ENCODE measurements around the gene TMSB4X. TPM values are rescaled to one million over a fixed set of nuclear protein-coding genes. Genes with fewer than 3 reads are reported as not detected.

Gene TMSB4X
- total and polyA plus RNA-seq, 2 of the 13 experiments (the other 11 are each of a cell fraction or from before 2014, with no cell fraction given) = 10.5 to 29.6 TPM

DNA sequence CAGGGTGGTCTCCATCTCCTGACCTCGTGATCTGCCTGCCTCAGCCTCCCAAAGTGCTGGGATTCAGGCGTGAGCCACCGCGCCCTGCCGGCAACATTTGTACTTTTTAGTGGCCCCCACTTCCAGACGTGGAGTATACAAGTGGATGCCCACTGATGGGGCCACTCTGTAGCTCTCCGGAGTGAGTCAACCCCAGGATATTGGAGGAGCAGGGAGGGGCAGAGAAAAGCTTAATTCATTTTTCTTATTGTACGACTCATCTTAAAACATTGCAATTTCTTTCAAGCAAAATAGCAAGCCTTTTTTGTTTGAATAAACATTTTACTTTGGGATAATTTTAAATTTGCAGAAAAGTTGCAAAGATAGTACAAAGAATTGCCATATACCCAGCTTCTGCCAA is 34.9 kb downstream of the TMSB4X start:
- no peaks in the 10 kb centered on the region for H3K36me3 ChIP-seq (replicated peaks in 1 of 2; ENCODE audit: control insufficient read depth in 1 of 2, insufficient read depth in 2 of 2, low read length in 2 of 2)
- no TSS peak for BruUV-seq (replicated peaks)
- intact Hi-C loops (cut with micrococcal nuclease; ENCODE audit: unreplicated experiment) = no loop called here
- no peak for ATAC-seq
- POLR2A ChIA-PET = no interaction called here
- no peaks in the 10 kb centered on the region for H3K9me3 ChIP-seq (ENCODE audit: low read length)
- no peak overlapping the region for H3K4me2 ChIP-seq (ENCODE audit: low read depth, low read length)
- H3K27me3 ChIP-seq (ENCODE audit: control insufficient read depth in 1 of 2, insufficient read depth in 2 of 2, low read length in 2 of 2) = no peaks in the 10 kb centered on the region
- DNase-seq (ENCODE audit: low spot score) = no peak
- peaks cover 12% of the 10 kb centered on the region for H3K4me1 ChIP-seq (ENCODE audit: insufficient read depth, low read length)
- FAIRE-seq = no peak
- TF ChIP-seq MIXL1 (CRISPR knock-in tag; IDR thresholded peaks at IDR 0.05) (no peak), ZNF24 (IDR thresholded peaks at IDR 0.05) (no peak), BHLHE40 (IDR thresholded peaks at IDR 0.05; ENCODE audit: low read length) (no peak), ZSCAN9 (CRISPR knock-in tag; IDR thresholded peaks at IDR 0.05; ENCODE audit: borderline replicate concordance) (no peak), ZSCAN31 (CRISPR knock-in tag; IDR thresholded peaks at IDR 0.05; ENCODE audit: low read depth) (no peak)
- H3K4me3 ChIP-seq (replicated peaks in 1 of 3; ENCODE audit: insufficient read depth in 1 of 3, low read depth in 2 of 3, low read length in 3 of 3) = no peak overlapping the region
- in situ Hi-C loops (cut with HindIII; ENCODE audit: extremely low pct_ligation_motif_present, low pct_unique_long_range_greater_than_20kb) = no loop called here
- CTCF ChIA-PET (ENCODE audit: low intra/inter-chr PET ratio, low total read pairs) = no interaction called here
- H3K27ac ChIP-seq (ENCODE audit: extremely low read length, insufficient read depth, low read length) = no peak overlapping the region
- H4K20me1 ChIP-seq (ENCODE audit: insufficient read depth, low read length) = no peaks in the 10 kb centered on the region
- no peak overlapping the region for H2AFZ ChIP-seq (ENCODE audit: low read length)
- H3K79me2 ChIP-seq (ENCODE audit: insufficient read depth, low read length) = no peaks in the 10 kb centered on the region
- no peak overlapping the region for H3K9ac ChIP-seq (ENCODE audit: insufficient read depth, low read depth, low read length)
- WGBS (ENCODE audit: low lambda C conversion rate) = 69% methylated on average over 8 of the region's 8 CpGs

DNA sequence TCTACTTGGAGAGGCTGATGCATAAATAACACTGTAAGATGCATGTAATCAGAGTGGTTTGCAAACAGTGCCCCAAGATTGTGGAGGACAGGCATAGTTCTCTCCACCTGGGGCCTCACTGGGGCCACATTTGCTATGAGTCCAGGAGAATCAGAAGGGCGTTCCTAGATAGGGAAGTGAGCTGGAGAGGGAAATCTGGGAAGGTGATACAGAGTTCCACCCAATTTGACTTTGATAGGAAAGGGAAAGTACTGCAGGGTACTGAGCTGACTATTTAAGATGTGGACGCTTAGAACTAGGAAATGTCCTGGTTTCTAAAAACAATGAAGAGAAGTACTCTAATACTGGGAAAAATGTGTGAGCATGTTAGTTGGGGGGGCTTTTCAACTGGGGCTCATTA is 35.6 kb downstream of the TMSB4X start:
- ChIA-PET CTCF (ENCODE audit: low intra/inter-chr PET ratio, low total read pairs) (no interaction called here), POLR2A (no interaction called here)
- Histone ChIP-seq H2AFZ (ENCODE audit: low read length) (no peak overlapping the region), H3K4me1 (ENCODE audit: insufficient read depth, low read length) (peaks cover 12% of the 10 kb centered on the region), H3K27me3 (ENCODE audit: control insufficient read depth in 1 of 2, insufficient read depth in 2 of 2, low read length in 2 of 2) (no peaks in the 10 kb centered on the region), H3K4me3 (replicated peaks in 1 of 3; ENCODE audit: insufficient read depth in 1 of 3, low read depth in 2 of 3, low read length in 3 of 3) (no peak overlapping the region), H3K9ac (ENCODE audit: insufficient read depth, low read depth, low read length) (no peak overlapping the region), H3K27ac (ENCODE audit: extremely low read length, insufficient read depth, low read length) (no peak overlapping the region), H3K79me2 (ENCODE audit: insufficient read depth, low read length) (no peaks in the 10 kb centered on the region), H3K9me3 (ENCODE audit: low read length) (no peaks in the 10 kb centered on the region), H4K20me1 (ENCODE audit: insufficient read depth, low read length) (no peaks in the 10 kb centered on the region), H3K4me2 (ENCODE audit: low read depth, low read length) (no peak overlapping the region), H3K36me3 (replicated peaks in 1 of 2; ENCODE audit: control insufficient read depth in 1 of 2, insufficient read depth in 2 of 2, low read length in 2 of 2) (no peaks in the 10 kb centered on the region)
- no TSS peak for BruUV-seq (replicated peaks)
- intact Hi-C loops (cut with micrococcal nuclease; ENCODE audit: unreplicated experiment) = no loop called here
- no peak for ATAC-seq
- FAIRE-seq = no peak
- no peak for DNase-seq (ENCODE audit: low spot score)
- in situ Hi-C loops (cut with HindIII; ENCODE audit: extremely low pct_ligation_motif_present, low pct_unique_long_range_greater_than_20kb) = no loop called here
- WGBS (ENCODE audit: low lambda C conversion rate) = 51% methylated on average over 2 of the region's 2 CpGs
- TF ChIP-seq, protein P1, sequence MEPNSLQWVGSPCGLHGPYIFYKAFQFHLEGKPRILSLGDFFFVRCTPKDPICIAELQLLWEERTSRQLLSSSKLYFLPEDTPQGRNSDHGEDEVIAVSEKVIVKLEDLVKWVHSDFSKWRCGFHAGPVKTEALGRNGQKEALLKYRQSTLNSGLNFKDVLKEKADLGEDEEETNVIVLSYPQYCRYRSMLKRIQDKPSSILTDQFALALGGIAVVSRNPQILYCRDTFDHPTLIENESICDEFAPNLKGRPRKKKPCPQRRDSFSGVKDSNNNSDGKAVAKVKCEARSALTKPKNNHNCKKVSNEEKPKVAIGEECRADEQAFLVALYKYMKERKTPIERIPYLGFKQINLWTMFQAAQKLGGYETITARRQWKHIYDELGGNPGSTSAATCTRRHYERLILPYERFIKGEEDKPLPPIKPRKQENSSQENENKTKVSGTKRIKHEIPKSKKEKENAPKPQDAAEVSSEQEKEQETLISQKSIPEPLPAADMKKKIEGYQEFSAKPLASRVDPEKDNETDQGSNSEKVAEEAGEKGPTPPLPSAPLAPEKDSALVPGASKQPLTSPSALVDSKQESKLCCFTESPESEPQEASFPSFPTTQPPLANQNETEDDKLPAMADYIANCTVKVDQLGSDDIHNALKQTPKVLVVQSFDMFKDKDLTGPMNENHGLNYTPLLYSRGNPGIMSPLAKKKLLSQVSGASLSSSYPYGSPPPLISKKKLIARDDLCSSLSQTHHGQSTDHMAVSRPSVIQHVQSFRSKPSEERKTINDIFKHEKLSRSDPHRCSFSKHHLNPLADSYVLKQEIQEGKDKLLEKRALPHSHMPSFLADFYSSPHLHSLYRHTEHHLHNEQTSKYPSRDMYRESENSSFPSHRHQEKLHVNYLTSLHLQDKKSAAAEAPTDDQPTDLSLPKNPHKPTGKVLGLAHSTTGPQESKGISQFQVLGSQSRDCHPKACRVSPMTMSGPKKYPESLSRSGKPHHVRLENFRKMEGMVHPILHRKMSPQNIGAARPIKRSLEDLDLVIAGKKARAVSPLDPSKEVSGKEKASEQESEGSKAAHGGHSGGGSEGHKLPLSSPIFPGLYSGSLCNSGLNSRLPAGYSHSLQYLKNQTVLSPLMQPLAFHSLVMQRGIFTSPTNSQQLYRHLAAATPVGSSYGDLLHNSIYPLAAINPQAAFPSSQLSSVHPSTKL (CRISPR knock-in tag; IDR thresholded peaks at IDR 0.05) = no peak
- TF ChIP-seq SRY (CRISPR knock-in tag; IDR thresholded peaks at IDR 0.05) (no peak), FLYWCH1 (CRISPR knock-in tag; IDR thresholded peaks at IDR 0.05) (no peak), MAZ (IDR thresholded peaks at IDR 0.05; ENCODE audit: borderline replicate concordance, low read depth, low read length) (no peak), MAZ (CRISPR knock-in tag; IDR thresholded peaks at IDR 0.05; ENCODE audit: low read depth) (no peak), ISL2 (CRISPR knock-in tag; IDR thresholded peaks at IDR 0.05) (no peak)
- TF ChIP-seq, protein P2, sequence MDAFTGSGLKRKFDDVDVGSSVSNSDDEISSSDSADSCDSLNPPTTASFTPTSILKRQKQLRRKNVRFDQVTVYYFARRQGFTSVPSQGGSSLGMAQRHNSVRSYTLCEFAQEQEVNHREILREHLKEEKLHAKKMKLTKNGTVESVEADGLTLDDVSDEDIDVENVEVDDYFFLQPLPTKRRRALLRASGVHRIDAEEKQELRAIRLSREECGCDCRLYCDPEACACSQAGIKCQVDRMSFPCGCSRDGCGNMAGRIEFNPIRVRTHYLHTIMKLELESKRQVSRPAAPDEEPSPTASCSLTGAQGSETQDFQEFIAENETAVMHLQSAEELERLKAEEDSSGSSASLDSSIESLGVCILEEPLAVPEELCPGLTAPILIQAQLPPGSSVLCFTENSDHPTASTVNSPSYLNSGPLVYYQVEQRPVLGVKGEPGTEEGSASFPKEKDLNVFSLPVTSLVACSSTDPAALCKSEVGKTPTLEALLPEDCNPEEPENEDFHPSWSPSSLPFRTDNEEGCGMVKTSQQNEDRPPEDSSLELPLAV (CRISPR knock-in tag; conservative IDR thresholded peaks at IDR 0.05; ENCODE audit: low read depth) = no peak
- TF ChIP-seq, protein P3, sequence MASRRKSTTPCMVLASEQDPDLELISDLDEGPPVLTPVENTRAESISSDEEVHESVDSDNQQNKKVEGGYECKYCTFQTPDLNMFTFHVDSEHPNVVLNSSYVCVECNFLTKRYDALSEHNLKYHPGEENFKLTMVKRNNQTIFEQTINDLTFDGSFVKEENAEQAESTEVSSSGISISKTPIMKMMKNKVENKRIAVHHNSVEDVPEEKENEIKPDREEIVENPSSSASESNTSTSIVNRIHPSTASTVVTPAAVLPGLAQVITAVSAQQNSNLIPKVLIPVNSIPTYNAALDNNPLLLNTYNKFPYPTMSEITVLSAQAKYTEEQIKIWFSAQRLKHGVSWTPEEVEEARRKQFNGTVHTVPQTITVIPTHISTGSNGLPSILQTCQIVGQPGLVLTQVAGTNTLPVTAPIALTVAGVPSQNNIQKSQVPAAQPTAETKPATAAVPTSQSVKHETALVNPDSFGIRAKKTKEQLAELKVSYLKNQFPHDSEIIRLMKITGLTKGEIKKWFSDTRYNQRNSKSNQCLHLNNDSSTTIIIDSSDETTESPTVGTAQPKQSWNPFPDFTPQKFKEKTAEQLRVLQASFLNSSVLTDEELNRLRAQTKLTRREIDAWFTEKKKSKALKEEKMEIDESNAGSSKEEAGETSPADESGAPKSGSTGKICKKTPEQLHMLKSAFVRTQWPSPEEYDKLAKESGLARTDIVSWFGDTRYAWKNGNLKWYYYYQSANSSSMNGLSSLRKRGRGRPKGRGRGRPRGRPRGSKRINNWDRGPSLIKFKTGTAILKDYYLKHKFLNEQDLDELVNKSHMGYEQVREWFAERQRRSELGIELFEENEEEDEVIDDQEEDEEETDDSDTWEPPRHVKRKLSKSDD (CRISPR knock-in tag; IDR thresholded peaks at IDR 0.05; ENCODE audit: low read depth) = no peak
